Measurements from ENCODE around the gene UIMC1. TPM values are rescaled to one million over a fixed set of nuclear protein-coding genes. Genes with fewer than 3 reads are reported as not detected.

UIMC1 gene
- total RNA-seq, 1 experiment from 2014 or later: 41.2 TPM

DNA sequence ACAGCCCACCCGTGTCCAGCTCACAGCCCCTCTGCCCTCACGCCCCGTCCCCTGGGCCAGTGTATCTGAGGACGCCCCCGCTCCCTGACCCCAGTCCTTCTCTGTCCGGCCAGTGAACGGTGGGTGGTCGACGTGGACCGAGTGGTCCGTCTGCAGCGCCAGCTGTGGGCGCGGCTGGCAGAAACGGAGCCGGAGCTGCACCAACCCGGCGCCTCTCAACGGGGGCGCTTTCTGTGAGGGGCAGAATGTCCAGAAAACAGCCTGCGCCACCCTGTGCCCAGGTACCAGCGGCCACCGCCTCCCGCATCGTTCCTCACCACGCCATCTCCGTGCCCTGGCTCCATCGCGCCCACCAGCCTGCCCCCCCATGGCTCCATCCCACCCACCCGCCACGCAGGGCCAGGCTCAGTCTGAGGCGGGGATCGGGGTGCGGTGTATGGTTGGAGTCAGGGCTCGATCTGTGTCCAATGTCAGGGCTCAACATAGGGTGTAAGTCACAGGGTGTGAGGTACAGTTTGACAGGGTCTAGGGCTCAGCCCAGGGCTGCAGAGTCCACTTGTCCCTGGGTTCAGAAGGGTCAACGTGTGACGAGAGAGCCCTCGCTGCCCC lies 137.0 kb downstream of the UIMC1 start:
- no peaks in the 10 kb centered on the region for H3K9me3 ChIP-seq (replicated peaks)
- no peak overlapping the region for H3K27ac ChIP-seq
- H3K27me3 ChIP-seq (replicated peaks): peaks cover 59% of the 10 kb centered on the region
- H3K4me3 ChIP-seq: no peak overlapping the region
- no peaks in the 10 kb centered on the region for H3K36me3 ChIP-seq
- no peaks in the 10 kb centered on the region for H3K4me1 ChIP-seq (replicated peaks)
- no peak for DNase-seq (ENCODE audit: low read depth in 1 of 2, low spot score in 2 of 2)

DNA sequence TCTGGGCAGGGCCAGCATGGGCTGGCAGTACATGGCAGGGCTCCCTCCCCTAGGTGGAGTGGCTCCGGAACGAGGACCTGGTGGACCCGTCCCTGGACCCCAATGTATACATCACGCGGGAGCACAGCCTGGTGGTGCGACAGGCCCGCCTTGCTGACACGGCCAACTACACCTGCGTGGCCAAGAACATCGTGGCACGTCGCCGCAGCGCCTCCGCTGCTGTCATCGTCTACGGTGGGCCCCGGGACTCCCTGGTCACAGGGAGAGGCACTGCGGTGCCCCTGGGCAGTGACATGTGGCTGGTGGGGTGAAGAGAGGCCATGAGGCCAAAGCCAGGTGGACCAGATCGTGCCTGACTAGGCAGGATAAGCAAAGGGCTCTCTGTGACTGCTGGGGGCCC lies 137.8 kb downstream of the UIMC1 start:
- Histone ChIP-seq H3K36me3 (no peaks in the 10 kb centered on the region), H3K4me3 (no peak overlapping the region), H3K9me3 (replicated peaks) (no peaks in the 10 kb centered on the region), H3K27me3 (replicated peaks) (peaks cover 59% of the 10 kb centered on the region), H3K4me1 (replicated peaks) (no peaks in the 10 kb centered on the region), H3K27ac (no peak overlapping the region)
- DNase-seq (ENCODE audit: low read depth in 1 of 2, low spot score in 2 of 2): no peak

DNA sequence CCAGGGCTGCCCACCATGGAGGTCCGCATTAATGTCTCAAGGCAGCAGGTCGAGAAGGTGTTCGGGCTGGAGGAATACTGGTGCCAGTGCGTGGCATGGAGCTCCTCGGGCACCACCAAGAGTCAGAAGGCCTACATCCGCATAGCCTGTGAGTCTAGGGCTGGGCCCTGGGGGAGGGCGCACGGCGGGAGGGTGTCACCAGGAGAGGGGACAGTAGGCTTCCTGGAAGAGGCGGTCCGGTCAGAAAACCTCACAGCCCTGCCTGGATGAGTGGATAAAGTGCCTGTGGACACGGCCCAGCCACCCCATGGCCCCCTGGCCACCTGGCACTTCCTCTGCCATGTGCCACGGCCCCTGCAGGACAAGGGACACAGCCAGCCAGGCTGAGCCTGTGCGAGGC lies 138.5 kb downstream of the UIMC1 start:
- no peak for DNase-seq (ENCODE audit: low read depth in 1 of 2, low spot score in 2 of 2)
- Histone ChIP-seq H3K9me3 (replicated peaks) (no peaks in the 10 kb centered on the region), H3K27ac (no peak overlapping the region), H3K4me1 (replicated peaks) (no peaks in the 10 kb centered on the region), H3K36me3 (no peaks in the 10 kb centered on the region), H3K4me3 (no peak overlapping the region), H3K27me3 (replicated peaks) (peaks cover 57% of the 10 kb centered on the region)

DNA sequence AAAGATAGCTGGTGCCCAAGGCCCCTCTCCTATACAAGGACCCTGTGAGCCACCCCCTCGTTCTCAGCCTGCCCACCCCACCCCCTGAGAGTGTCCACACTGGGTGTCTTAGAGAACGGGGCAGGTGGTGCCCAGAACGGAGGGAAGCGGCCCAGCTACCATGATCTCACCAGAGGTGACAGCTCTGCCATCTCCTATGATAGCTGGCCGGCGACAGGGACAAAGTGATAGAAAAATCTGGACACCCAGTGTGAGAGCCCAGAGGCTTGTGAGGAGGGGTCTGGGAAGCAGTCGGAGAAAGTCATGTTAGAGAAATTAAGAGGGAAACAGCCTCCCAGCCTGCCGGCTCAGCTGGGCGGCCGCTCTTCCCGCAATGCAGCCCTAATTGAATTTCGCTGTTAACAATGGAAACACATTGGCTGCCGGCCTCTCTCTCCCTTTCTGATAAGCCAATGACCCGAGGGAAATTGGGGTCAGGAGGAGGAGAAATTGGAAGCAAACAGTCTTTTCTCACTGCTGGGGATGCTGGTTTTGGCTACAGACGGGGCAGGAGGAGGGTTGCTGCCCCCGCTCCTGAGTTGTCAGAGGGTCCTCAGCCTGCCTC lies 139.8 kb downstream of the UIMC1 start:
- no peak for DNase-seq (ENCODE audit: low read depth in 1 of 2, low spot score in 2 of 2)
- Histone ChIP-seq H3K27ac (no peak overlapping the region), H3K36me3 (no peaks in the 10 kb centered on the region), H3K9me3 (replicated peaks) (no peaks in the 10 kb centered on the region), H3K4me3 (no peak overlapping the region), H3K4me1 (replicated peaks) (no peaks in the 10 kb centered on the region), H3K27me3 (replicated peaks) (peaks cover 70% of the 10 kb centered on the region)

DNA sequence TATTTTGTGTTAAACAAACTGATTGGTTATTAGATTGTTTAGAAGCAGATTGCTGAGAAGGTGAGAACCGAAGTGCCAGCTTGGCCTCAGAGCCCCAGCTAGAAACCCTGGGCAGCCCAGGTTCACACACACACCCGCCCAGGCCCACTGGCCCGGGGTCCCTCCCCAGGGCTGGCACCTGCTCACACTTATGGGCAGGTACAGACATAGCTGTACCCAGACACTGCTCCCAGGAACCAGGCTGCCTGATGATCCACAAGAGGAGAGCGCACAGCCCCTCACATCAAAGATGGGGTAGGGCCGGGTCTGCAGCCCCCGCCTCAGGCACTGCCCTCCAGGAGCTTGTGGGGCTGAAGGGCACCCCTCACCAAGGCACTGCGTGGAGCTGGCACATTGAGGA lies 140.6 kb downstream of the UIMC1 start:
- no peak overlapping the region for H3K4me3 ChIP-seq
- H3K27me3 ChIP-seq (replicated peaks): peaks cover 76% of the 10 kb centered on the region

DNA sequence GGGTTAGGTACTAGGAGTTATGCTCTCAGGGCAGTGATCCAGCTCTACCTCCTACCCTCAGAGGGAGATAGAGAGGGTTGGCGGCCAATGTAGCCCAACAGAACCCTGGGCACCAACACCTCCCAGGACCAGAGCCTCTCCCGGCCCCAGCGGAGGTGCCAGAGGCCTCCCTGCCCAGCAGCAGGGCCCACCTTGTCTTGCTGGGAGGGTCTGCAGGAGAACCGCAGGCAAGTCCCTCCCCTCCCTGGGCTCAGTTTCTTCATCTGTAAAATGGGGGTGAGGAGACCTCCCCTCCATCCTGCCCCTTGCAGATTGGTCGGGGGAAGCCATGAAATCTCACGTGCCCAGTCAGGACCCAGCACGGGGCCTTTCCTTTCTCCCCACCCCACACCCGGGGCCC lies 141.8 kb downstream of the UIMC1 start:
- no peak overlapping the region for H3K4me3 ChIP-seq
- no peaks in the 10 kb centered on the region for H3K36me3 ChIP-seq
- H3K27me3 ChIP-seq (replicated peaks): peaks cover 80% of the 10 kb centered on the region
- DNase-seq (ENCODE audit: low read depth in 1 of 2, low spot score in 2 of 2): no peak
- H3K9me3 ChIP-seq (replicated peaks): no peaks in the 10 kb centered on the region
- no peak overlapping the region for H3K27ac ChIP-seq
- no peaks in the 10 kb centered on the region for H3K4me1 ChIP-seq (replicated peaks)

More for the DNA sequence above, 140.6 kb downstream of the UIMC1 start:
- Histone ChIP-seq H3K4me1 (replicated peaks) (no peaks in the 10 kb centered on the region), H3K9me3 (replicated peaks) (no peaks in the 10 kb centered on the region), H3K27ac (no peak overlapping the region), H3K36me3 (no peaks in the 10 kb centered on the region)
- no peak for DNase-seq (ENCODE audit: low read depth in 1 of 2, low spot score in 2 of 2)

DNA sequence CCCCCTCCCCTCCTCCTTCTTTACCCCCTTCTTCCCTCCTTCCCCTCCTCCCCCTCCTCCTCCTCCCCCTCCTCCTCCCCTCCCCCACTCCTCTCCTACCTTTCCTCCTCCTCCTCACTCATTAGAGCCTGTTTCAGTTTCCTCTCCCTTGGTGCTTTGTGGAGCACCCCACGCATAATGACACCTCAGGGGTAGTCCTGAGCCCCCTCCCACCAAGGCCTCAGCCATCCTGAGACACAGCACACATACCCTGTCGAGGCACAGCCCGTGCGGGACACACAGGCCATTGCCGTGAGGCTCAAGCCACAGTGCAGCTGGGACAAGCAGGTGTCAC lies 142.8 kb downstream of the UIMC1 start:
- DNase-seq (ENCODE audit: low read depth in 1 of 2, low spot score in 2 of 2): no peak
- H3K9me3 ChIP-seq (replicated peaks): no peaks in the 10 kb centered on the region
- no peaks in the 10 kb centered on the region for H3K4me1 ChIP-seq (replicated peaks)
- no peaks in the 10 kb centered on the region for H3K36me3 ChIP-seq
- H3K27me3 ChIP-seq (replicated peaks): peaks cover 81% of the 10 kb centered on the region
- no peak overlapping the region for H3K4me3 ChIP-seq
- H3K27ac ChIP-seq: no peak overlapping the region

DNA sequence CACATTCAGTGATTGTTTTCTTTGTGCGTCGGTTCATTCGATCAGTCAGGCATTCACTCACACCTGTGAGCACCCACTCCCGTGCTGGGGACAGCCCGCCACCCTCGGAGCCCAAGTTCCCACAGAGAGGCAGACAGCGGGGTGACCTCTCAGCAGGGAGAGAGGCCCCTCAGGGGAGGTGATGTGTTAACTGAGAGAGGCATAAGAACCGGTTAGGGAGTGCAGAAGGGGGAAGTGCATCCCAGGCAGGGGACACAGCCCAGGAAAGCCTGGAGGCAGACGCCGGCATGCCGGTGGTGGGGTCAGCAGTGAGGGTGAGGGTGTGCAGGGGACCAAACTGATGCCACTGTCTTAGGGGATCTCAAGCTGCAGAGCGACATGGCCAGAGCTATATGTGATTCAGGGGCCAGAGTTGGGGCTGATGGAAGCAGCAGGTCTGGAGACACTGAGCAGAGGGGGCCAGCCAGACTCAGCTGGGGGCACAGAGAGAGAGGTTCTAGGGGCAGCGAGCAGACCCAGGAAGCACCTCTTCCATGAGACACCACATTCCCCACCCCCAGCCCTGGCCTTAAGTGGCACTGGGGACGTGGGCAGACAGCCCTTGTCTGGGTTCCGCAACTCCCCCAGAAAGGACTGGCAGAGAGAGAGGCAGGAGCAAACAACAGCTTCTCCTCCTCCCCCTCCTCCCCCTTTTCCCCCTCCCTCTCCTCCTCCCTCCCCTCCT lies 143.4 kb downstream of the UIMC1 start:
- H3K4me3 ChIP-seq: no peak overlapping the region
- DNase-seq (ENCODE audit: low read depth in 1 of 2, low spot score in 2 of 2): no peak
- no peaks in the 10 kb centered on the region for H3K9me3 ChIP-seq (replicated peaks)
- H3K36me3 ChIP-seq: no peaks in the 10 kb centered on the region
- H3K27ac ChIP-seq: no peak overlapping the region
- H3K4me1 ChIP-seq (replicated peaks): no peaks in the 10 kb centered on the region
- peaks cover 82% of the 10 kb centered on the region for H3K27me3 ChIP-seq (replicated peaks)

DNA sequence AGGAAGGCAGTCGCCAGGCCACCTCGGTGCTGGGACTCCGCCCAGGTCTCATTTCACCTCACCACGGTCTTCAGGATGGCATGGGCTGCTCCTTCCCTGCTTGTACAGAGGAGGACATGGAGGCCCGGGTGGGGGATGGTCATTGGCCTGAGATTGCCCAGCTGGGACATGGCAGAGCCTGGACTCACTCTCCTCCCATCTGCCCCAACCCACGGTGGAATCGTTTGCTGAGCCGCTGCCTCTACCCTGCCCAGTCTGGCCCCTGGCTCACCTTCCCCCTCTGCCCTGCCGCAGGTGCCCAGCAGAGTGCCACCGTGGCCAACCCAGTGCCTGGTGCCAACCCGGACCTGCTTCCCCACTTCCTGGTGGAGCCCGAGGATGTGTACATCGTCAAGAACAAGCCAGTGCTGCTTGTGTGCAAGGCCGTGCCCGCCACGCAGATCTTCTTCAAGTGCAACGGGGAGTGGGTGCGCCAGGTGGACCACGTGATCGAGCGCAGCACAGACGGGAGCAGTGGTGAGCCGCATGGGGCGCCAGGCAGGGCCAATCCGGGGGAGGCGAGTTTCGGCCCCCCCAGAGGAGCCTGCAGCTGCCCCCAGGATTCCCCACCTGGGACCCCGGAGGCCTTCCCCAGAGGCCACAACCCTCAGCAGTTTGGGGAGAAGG lies 144.1 kb downstream of the UIMC1 start:
- Histone ChIP-seq H3K27ac (no peak overlapping the region), H3K4me1 (replicated peaks) (no peaks in the 10 kb centered on the region), H3K27me3 (replicated peaks) (peaks cover 84% of the 10 kb centered on the region), H3K9me3 (replicated peaks) (no peaks in the 10 kb centered on the region), H3K4me3 (no peak overlapping the region), H3K36me3 (no peaks in the 10 kb centered on the region)
- DNase-seq (ENCODE audit: low read depth in 1 of 2, low spot score in 2 of 2): no peak

DNA sequence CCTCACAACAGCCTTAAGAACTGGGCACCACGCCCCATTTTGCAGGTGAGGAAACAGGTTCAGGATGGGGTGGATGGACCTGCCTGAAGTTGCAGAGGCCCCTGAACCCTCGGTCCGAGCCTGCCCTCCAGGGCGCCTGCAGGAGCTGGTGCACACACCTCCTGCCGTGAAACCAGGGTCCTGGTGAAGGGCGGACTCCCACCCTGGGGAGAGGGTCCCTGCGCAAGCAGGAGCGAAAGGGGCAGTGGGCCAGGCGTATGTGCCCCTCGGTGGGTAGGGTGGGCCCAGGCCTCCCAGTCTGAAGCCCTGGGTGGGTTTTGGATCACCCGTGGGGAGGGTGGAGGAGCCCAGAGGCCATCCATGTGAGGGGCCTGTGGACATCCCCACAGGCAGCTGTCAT lies 145.3 kb downstream of the UIMC1 start:
- H3K36me3 ChIP-seq: no peaks in the 10 kb centered on the region
- no peak for DNase-seq (ENCODE audit: low read depth in 1 of 2, low spot score in 2 of 2)
- H3K4me1 ChIP-seq (replicated peaks): no peaks in the 10 kb centered on the region
- no peak overlapping the region for H3K27ac ChIP-seq
- H3K9me3 ChIP-seq (replicated peaks): no peaks in the 10 kb centered on the region; the same call in 1 of the 2 replicates
- H3K27me3 ChIP-seq (replicated peaks): peaks cover 84% of the 10 kb centered on the region
- H3K4me3 ChIP-seq: no peak overlapping the region

DNA sequence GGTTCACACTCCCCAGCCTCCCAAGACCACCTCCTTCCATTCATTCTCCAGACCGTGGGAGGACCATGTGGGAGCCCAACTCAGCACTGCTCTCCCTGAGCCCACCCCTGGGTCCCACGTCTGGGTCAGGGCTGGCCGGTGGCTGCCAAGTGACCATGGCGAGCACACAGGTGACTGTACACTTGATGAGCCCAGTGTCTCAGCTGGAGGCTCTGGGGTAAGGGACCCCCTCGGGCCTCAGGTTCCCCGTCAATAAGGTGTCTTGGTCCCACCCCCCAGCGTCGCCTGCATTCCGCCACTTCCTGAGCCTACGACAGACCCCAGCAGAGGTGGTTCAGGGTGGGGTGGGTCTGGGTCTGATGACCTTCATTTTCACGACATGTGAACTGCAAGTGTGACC lies 146.2 kb downstream of the UIMC1 start:
- peaks cover 84% of the 10 kb centered on the region for H3K27me3 ChIP-seq (replicated peaks)
- H3K4me1 ChIP-seq (replicated peaks): no peaks in the 10 kb centered on the region
- H3K36me3 ChIP-seq: no peaks in the 10 kb centered on the region
- H3K9me3 ChIP-seq (replicated peaks): no peaks in the 10 kb centered on the region; the same call in 1 of the 2 replicates
- no peak overlapping the region for H3K27ac ChIP-seq
- DNase-seq (ENCODE audit: low read depth in 1 of 2, low spot score in 2 of 2): no peak
- H3K4me3 ChIP-seq: no peak overlapping the region

DNA sequence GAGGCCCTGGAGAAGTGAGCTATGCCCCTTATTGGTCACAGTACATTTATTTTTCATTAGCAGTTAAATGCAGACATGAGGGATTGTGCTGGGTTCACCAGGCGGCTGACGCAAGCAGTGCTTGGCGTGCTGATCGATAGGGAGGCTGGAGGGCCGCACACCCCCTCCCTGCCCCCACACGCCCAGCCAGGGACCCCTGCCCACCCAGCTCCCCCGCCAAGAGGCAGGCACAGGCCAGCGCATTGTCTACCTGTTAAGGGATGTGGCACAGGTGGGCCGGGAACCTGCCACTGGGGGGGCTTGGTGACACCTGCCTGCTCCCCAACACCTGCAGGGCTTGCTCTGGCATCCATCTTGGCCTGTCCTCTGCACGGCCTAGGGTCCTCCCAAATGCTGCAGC lies 146.7 kb downstream of the UIMC1 start:
- Histone ChIP-seq H3K27ac (no peak overlapping the region), H3K36me3 (no peaks in the 10 kb centered on the region), H3K4me3 (no peak overlapping the region), H3K4me1 (replicated peaks) (no peaks in the 10 kb centered on the region), H3K9me3 (replicated peaks) (no peaks in the 10 kb centered on the region; the same call in 1 of the 2 replicates), H3K27me3 (replicated peaks) (peaks cover 82% of the 10 kb centered on the region)
- no peak for DNase-seq (ENCODE audit: low read depth in 1 of 2, low spot score in 2 of 2)

DNA sequence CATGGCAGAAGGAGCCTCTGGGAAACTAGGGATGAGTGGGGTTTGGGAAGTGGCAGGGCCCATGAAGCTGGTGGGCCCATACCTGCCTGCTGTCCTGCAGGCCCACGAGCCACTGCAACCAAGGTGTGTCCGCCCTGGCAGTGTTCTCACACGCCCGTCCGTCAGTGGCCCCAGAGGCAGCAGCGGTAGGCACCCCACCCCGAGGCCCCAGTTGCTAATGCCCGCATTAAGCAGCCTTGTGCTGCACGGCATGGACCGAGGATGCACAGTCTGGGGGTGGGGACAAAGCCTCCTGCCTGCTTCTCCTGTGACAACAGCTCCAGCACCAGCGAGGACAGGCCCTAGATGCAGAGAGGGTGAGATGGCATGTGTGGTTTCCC lies 148.7 kb downstream of the UIMC1 start:
- H3K27ac ChIP-seq: no peak overlapping the region
- no peaks in the 10 kb centered on the region for H3K36me3 ChIP-seq
- no peak for DNase-seq (ENCODE audit: low read depth in 1 of 2, low spot score in 2 of 2)
- peaks cover 83% of the 10 kb centered on the region for H3K27me3 ChIP-seq (replicated peaks)
- H3K4me1 ChIP-seq (replicated peaks): no peaks in the 10 kb centered on the region
- H3K9me3 ChIP-seq (replicated peaks): no peaks in the 10 kb centered on the region; the same call in 1 of the 2 replicates
- H3K4me3 ChIP-seq: no peak overlapping the region
